Inflammatory macrophage treated with lipopolysaccharide for 4 hours (primary cell): Measurements from ENCODE around the gene COMTD1.
A peak's percentile ranks its signal among the peaks of the same experiment; 100 is the strongest.

Experiments
- DNase-seq: peaks from one replicate; pipeline ENCODE4 v3.0.0-alpha.2; 2020

Gene COMTD1

DNA sequence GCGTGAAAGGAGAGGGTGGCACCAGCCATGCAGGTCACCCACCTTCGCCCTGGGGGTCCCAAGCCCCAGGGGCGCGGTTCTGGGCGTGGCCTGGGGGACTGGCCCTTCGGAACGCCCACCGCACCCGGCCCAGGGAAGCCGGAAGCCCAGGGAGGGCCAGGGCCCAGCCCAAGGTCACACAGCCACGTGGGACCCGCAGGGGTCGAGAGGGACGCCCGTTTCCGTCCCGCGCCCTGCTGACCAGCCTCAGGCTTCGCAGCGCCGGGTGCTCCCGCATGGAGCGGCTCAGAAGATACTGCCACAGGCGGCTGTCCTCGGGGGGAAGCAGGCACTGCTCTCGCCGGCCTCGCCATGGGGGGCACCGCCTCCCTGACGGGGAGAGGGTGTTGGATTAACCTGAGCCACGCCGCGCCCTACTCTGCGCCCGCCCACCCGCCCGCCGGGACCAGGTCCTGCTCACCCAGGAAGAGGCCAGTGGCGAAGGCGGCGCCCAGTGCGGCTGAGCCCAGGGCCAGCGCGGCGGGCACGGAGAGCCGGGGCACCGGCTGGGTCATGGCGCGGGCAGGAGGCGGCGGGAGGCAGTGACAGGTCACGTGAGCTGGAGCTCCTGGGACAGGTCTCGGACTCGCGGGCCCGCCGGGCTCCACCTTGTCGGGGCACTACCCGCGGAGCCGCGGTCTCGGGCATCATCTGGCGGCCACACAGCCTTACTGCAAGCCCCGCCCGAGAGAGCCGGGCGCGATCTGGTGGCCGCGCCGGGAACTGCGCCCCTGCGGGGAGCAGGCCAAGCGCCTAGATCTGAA lies at the start of gene COMTD1:
Gene COMTD1, minus strand, starts transcription at position 583 of the 803 bp plus-strand sequence. Its CDS starts 29 bp downstream, at position 554.
- peak; percentile 83 for DNase-seq

DNA sequence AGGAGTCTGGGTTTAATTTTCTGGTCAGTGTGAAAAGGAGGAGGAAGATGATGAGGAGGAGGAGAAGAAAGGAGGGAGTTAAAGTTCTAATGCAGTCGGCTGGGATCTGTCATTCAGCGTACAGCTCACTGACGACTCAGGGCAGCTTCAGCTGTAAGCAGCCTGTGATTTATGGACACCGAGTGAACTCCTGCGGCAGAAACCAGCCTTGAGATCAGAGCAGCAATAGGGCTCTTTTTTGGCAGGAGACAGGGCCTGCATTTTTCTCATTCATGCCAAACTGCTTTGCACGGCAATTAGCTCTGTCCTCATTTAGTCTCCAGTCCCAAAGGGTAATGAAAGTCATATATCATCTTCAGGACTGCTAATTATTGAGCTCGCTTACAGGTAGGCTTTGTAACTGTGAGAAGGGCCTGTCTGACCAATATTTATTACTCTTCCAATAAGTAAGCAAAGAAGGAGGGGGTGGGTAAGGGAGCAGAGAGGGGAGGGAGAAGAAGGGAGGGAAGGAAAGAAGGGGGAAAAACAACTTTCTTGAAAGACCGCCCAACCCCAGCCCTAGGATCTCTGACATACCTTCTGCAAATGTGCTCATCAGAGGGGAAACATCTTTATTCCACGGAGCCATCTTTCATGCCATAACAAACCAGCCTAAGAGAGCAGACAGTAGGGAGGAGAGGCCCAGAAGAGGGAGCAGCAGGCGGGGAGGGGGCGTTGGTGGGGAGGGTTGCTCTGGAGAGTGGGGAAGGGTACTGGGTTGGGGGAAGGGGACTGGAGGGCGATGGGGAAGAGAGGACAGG lies 48.1 kb upstream of the COMTD1 start:
- no peak for DNase-seq

DNA sequence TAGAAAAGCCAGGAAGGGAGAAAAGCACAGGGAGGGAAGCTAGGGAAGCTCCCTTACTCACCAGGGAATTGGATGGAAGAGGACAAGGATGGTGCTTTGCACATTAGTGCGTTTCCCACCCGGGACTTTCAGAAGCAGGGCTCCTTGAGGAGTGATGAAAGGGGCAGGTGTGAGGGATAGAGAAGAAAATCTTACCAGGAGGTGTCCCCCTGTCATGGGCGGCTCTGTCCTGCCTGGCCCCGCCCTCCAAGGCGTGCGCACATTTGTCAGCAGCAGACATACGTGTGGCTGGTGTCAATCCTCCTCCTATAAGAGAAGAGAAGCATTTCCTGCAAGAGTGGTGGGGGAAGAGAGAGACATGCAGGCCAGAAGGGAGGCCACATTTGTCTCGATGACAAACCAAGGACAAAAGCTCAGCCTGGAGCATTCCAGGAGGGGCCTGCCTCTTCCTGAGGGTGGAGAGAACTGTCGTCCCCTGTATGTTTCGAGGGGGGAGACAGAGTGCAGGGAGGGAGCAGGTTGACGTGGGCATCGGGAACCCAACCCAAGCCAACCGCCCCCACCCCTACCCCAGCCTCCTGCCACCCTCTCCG lies 47.4 kb upstream of the COMTD1 start:
- no peak for DNase-seq

- no peak for DNase-seq
Observed at GRCh38 chr10:75281974-75282373, 46.2 kb upstream of the COMTD1 start.

GRCh38 chr10:75280236-75280635 lies 44.5 kb upstream of the COMTD1 start:
- no peak for DNase-seq

DNA sequence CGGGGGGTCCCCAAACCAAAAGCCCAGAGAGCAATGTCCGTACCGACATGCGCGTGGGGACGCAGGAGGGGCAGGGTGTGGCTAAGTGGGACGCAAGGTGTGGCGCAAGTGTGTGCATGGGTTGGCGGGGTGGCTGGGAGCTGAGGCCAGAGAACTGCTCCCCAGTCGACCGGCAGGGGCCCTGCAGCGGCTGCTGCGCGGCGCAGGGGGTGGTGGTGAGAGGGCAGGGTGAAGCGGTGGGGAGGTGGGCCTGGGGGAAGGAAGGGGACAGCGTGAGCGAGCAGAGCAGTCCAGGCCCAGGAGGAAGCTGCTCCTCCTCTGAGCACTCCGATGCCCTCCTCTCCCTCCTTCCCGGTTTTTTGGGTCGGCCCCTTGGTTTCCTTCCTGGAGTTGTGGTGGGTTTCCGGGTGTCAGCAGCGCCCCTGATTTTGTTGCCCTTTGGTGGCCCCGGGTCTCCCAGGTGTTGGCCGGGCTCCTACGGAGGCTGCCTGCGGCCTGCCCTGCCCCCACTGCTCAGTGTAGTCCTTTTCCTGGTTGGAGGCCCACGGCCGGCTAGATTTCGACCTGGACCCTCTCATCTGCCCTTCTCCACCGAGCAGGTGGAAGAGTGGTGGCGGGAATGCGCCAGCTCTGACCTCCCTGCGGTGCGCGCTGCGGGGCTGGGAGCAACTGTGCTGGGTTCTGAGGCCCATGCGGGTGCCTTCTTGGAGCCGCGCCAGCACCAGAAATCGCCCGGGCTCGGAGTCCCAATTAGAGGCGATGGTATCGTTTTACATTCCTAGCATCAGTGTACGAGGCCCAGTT lies 40.5 kb upstream of the COMTD1 start:
- DNase-seq, result no peak

GRCh38 chr10:75272896-75273295 lies 37.1 kb upstream of the COMTD1 start:
- no peak for DNase-seq

- no peak for DNase-seq
Observed at GRCh38 chr10:75272094-75272493, 36.3 kb upstream of the COMTD1 start.

DNA sequence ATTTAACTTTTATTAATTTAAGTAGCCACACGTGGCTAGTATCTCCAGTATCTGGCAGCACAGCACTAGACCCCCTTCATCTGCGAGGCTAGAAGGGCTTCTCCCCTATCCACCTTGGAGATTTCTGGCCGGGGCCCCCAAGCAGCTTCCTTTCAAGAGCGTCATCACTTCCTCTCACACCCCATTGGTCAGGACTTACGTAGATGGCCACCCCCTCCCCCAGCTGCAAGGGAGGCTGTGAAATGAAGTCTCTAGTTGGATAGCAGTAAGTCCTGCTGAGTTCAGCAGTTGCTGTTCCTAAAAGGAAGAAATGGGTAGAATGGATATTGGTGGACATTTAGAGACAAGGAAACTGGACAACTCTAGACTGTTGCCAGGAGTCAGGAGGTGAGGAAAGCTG lies 33.8 kb upstream of the COMTD1 start:
- no peak for DNase-seq

GRCh38 chr10:75266945-75267344 lies 31.2 kb upstream of the COMTD1 start:
- DNase-seq, result no peak

GRCh38 chr10:75265856-75266255 lies 30.1 kb upstream of the COMTD1 start:
- DNase-seq, result no peak

DNA sequence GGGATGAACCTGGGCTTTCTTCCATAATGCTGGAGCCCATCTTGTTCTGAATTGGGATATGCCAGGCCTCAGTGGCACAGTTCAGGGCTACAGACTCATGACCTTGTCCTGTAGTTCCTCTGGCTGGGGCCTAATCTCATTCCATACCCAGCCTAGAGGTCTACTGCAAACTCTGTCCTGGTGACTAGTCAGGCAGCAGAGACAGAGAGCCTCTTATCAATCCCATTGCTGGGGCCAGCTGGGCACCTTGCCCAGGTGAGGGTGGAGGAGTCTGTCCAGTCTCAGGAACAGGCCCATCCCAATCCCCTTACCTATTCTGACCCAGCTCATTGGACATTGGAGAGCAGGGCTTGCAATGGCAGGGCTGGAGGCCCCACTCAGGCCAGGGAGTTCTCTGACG lies 28.0 kb upstream of the COMTD1 start:
- DNase-seq, result no peak

DNA sequence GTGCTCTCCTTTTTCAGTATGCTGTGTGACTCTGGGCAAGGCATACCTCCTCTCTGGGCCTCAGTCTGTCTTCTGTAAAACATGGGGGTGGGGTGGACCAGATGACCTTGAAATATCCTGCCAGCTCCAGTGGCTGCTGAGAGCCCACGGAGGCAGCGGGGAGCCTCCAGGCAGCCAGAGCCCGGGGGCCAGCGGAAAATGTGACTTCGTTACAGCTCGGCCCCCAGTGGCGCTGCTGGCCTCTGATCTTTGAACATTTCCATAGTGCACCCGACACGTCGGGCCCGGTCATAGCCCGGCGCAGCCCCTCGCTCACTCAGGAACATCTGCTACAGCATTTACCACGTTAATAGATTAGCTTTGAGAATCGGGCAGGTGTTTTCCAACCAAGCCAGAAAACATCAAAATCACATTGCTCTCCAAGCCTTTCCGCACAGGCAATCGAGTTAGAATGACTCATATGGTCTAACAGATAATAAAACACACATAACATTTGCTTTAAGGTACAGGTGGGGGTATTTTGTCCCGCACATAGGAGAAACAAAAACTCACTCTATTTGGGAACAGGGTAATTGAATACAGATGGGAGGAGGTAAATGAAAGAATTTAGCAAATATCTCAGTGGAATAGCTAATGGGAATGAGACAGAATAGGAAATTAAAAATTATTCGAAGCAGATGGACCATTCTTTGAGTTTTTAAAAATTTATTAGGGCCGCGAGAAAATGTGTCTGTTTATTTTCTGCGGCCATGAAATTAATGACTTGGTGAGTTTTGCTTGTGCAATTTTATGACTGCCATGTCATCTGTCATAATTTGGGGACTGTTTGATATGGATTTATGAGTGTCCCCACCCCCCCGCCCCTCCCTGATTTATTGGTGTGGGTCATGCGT lies 26.3 kb upstream of the COMTD1 start:
- DNase-seq, result no peak

GRCh38 chr10:75260990-75261389 lies 25.2 kb upstream of the COMTD1 start:
- DNase-seq, result no peak

DNA sequence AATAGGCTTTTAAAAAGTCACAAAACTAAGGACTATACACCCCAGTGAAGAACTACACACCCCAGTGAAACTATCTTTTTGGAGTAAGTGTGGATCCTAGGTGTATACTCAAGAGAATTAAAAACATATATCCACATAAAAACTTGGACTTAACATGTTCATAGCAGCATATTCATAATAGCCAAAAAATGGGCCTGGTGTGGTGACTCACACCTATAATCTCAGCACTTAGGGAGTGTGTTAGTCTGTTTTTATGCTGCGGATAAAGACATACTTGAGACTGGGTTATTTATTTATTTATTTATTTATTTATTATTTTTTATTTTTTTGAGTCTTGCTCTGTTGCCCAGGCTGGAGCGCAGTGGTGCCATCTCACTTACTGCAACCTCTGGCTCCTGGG lies 19.0 kb upstream of the COMTD1 start:
- DNase-seq, result no peak

DNA sequence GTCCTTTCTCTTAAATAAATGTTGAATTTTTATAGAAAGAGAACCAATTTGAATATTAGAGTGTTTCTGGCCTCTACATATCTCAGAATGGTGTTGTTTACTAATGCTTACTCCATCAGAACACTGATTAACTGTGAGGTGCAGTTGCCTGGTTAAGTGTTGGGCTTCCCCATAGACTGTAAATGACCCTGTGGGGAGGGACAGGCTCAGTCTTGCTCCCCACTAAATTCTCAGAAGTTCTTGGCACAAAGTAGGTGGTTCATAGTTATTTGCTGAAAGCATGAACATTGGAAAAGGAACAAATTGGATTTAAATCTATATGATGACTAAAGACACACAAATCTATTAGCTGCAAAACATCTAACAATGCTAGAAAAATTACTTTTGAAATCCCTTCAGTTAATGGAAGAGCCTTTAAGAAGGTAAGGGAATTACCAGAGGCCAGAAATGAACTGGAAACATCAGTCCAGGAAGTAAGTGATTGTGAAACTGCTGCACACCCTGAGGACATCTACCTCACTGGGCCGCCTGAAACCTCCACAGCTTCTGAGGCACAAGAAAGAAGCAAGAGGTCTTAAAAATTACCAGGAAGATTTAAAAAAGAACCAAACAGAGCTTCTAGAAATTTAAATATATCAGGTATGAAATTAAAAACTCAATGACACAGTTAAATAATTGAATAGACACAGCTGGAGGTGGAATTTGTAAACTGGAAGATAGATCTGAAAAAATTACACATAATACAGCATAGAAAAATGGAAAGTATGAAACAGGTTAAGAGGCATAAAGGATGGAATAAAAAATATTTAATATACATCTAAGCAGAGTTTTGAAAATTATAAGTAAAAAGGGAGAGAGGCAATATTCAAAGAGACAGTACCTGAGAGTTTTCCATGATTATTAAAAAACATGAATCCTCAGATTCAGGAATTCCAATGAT lies 17.8 kb upstream of the COMTD1 start:
- no peak for DNase-seq

GRCh38 chr10:75250934-75251333 lies 15.2 kb upstream of the COMTD1 start:
- DNase-seq, result no peak

- DNase-seq, result no peak
Observed at GRCh38 chr10:75247797-75248196, 12.0 kb upstream of the COMTD1 start.

DNA sequence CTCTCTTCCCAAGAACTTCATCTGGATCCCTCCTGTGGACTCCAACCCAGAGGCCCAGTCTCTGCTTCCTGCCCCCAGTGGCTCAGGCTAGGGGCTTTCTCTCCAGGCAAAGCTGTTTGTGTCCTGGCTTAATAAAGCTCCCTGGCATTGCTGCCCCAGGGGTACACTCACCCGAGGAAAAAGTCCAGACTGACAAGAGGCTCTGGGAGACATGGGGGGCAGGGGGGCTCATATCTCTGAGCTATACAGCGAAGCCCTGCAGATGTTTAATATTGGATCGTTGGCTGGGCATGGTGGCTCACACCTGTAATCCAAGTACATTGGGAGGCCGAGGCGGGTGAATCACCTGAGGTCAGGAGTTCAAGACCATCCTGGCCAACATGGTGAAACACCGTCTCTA lies 10.7 kb upstream of the COMTD1 start:
- no peak for DNase-seq

- DNase-seq, result no peak
Observed at GRCh38 chr10:75245354-75246250, 9.8 kb upstream of the COMTD1 start.
